Daoy (cell line): ENCODE measurements around the gene ACTL9. TPM values are rescaled to one million over a fixed set of nuclear protein-coding genes. Genes with fewer than 3 reads are reported as not detected.

Experiments used
- total RNA-seq: library from RNA; depleted of rRNA; stranded (reverse); fragments of >200 nt; shearing (Covaris generic); gene quantifications from 2 replicates; pipeline ENCODE4 v1.2.3, GENCODE V29; 2014; rRNA removed

Gene ACTL9
- total RNA-seq, 1 experiment from 2014 or later, result not detected

Other genes starting within 250 kb of the ACTL9 start
- gene PRAM1, start 196.2 kb downstream of the ACTL9 start, total RNA-seq, result not detected in 2 replicates
- gene ZNF414, start 184.6 kb downstream of the ACTL9 start, total RNA-seq, result 5.7 and 6.8 TPM in 2 replicates
- 0.24 TPM in 1 of 2 replicates, not detected in the other for gene MYO1F, start 121.4 kb downstream of the ACTL9 start, total RNA-seq
- 3.1 and 6.6 TPM in 2 replicates for gene ADAMTS10, start 88.1 kb downstream of the ACTL9 start, total RNA-seq
- not detected in 2 replicates for gene NFILZ, start 68.2 kb downstream of the ACTL9 start, total RNA-seq
- not detected in 2 replicates for gene OR2Z1, start 22.8 kb upstream of the ACTL9 start, total RNA-seq
- gene ZNF558, start 133.5 kb upstream of the ACTL9 start, total RNA-seq, result 10.4 and 12.5 TPM in 2 replicates
- not detected in 2 replicates for gene MBD3L1, start 133.6 kb upstream of the ACTL9 start, total RNA-seq